ENCODE measurements around the gene PTH1R.

DNA sequence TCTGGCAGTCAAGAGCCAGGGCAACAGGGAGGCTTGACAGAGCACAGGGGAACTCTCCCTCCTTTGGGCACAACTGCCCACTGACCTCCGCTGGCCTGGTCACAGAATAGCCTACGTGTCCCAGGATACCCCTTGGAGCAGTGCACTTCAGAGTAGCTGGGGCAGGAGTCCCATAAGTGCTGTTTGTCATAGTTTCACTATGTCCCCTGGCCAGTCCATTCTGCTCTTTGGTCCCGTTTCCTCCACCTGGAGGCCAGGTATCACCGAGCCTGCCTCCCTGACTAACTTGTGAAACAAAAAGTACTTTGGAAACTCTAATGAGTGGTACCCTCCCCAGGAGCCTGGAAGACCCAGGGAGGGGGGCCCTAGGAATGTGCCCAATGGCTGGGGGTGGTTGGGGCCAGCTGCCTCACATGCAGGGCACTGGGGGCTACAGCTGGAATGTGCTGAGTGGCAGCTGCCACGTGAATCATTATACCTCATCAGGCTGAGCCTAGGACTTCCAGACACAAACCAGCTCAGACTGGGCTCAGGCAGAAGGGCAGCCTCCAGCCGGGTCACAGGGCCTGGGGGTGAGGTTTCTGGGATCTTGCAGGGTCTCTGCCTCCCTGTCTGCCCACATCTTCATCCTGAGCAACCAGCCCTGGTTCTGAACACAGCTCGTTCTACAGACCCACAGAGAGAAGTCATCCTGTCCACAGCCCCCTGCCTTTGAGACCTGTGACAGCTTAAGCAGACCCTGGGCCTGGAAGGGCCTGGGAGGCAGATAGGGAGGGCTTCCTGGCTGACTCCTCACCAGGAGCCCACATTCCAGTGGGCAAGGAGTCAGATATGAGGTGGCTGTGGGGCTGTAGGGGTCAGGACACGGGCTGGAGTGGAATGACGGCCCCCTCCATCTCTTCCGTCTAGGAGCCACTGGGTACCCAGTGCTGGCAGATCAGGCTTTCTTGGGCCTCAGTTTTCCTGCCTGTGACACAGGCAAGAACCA is 914 bp upstream of the PTH1R start:
- TF ChIP-seq, protein P1, sequence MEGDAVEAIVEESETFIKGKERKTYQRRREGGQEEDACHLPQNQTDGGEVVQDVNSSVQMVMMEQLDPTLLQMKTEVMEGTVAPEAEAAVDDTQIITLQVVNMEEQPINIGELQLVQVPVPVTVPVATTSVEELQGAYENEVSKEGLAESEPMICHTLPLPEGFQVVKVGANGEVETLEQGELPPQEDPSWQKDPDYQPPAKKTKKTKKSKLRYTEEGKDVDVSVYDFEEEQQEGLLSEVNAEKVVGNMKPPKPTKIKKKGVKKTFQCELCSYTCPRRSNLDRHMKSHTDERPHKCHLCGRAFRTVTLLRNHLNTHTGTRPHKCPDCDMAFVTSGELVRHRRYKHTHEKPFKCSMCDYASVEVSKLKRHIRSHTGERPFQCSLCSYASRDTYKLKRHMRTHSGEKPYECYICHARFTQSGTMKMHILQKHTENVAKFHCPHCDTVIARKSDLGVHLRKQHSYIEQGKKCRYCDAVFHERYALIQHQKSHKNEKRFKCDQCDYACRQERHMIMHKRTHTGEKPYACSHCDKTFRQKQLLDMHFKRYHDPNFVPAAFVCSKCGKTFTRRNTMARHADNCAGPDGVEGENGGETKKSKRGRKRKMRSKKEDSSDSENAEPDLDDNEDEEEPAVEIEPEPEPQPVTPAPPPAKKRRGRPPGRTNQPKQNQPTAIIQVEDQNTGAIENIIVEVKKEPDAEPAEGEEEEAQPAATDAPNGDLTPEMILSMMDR (IDR thresholded peaks at IDR 0.05 in 2 of 3, conservative IDR thresholded peaks at IDR 0.05 in 1 of 3; ENCODE audit: control insufficient read depth in 2 of 3, extremely low read depth in 1 of 3, insufficient read depth in 1 of 3, low read depth in 3 of 3, low read length in 3 of 3): no peak
- TF ChIP-seq FOXM1 (IDR thresholded peaks at IDR 0.05; ENCODE audit: low read depth, low read length) (no peak), ZNF274 (IDR thresholded peaks at IDR 0.05; ENCODE audit: insufficient read depth, insufficient read length) (no peak), ATF7 (IDR thresholded peaks at IDR 0.05; ENCODE audit: low read depth) (no peak), ZNF24 (IDR thresholded peaks at IDR 0.05) (no peak), RAD51 (IDR thresholded peaks at IDR 0.05) (no peak), RCOR1 (conservative IDR thresholded peaks at IDR 0.05; ENCODE audit: low read depth, low read length) (no peak), MYC (IDR thresholded peaks at IDR 0.05; ENCODE audit: insufficient read depth, insufficient read length, insufficient replicate concordance, low read length, severe bottlenecking) (no peak), RAD21 (IDR thresholded peaks at IDR 0.05; ENCODE audit: insufficient read depth, low read depth, low read length) (no peak), PKNOX1 (IDR thresholded peaks at IDR 0.05) (no peak), USF1 (IDR thresholded peaks at IDR 0.05; ENCODE audit: borderline replicate concordance, extremely low read length, insufficient read depth, low read depth, low read length) (no peak)

All from GM12878 (cell line).